Measurements from ENCODE around the gene G6PC1.

Gene G6PC1

DNA sequence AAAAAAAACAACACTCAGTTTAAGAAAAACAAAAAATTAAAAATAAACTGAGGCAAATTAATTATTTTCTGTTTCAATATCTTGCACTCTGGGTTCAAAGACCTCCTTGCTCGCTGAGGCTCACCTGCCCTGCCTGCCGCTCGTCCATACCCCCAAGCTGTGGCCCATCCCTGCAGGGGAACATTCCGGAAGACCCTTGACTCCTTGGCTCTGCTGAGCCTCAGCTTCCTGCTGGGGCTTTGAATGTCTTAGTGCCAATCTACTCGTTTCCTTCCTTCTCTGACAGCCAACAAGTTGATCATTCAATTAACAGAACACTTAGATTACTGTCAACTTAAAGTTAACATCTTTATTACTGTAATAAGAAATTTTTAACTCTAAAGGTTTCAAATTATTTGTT is 24.3 kb downstream of the G6PC1 start:
- H3K4me3 ChIP-seq (ENCODE audit: low read depth, low read length) = no peak overlapping the region
- no peak for DNase-seq
- peaks cover 22% of the 10 kb centered on the region for H3K27me3 ChIP-seq (replicated peaks)
- TF ChIP-seq, protein P1, sequence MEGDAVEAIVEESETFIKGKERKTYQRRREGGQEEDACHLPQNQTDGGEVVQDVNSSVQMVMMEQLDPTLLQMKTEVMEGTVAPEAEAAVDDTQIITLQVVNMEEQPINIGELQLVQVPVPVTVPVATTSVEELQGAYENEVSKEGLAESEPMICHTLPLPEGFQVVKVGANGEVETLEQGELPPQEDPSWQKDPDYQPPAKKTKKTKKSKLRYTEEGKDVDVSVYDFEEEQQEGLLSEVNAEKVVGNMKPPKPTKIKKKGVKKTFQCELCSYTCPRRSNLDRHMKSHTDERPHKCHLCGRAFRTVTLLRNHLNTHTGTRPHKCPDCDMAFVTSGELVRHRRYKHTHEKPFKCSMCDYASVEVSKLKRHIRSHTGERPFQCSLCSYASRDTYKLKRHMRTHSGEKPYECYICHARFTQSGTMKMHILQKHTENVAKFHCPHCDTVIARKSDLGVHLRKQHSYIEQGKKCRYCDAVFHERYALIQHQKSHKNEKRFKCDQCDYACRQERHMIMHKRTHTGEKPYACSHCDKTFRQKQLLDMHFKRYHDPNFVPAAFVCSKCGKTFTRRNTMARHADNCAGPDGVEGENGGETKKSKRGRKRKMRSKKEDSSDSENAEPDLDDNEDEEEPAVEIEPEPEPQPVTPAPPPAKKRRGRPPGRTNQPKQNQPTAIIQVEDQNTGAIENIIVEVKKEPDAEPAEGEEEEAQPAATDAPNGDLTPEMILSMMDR (IDR thresholded peaks at IDR 0.05; ENCODE audit: low read depth, low read length, missing control alignments) = no peak
- no peaks in the 10 kb centered on the region for H3K36me3 ChIP-seq (replicated peaks)
- in situ Hi-C loops (cut with HindIII; ENCODE audit: low pct_ligation_motif_present, low sequenced_read_pairs) = no loop called here
- no peak overlapping the region for H3K27ac ChIP-seq

DNA sequence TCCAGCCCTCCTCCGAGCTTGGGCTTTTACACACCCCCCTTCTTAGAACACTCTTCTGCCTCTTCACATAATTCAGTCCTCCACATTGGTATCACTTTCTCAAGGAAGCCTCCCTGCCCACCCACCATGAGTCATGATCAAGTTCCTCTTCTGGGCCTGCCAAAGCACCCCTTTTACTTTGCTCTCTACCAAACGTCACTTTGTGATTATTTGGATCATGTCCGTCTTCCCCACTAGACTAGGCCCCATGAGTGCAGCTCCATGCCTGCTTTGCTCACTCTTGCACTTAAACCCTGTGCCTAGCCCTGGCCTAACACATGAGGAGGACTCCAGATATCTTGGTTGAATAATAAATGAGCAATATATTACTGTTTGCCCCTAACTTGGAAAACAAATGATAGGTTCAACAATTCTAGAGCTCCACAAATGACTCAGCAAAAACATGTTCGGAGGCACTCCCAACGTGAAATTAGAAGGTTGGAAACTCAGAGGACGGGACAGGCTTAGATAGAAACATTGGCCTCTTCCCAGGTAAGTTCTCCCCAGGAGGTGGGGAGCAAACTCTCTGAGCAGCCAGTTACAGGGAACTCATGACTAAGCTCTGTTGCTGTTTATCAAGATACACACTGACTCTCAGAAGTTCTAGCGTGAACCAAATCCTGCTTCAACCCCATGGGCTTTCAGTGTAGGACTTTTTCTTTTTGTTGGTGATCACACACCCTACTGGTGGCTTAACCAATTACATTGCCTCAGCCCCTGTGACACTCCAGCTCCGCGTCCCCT is 28.3 kb downstream of the G6PC1 start:
- H3K36me3 ChIP-seq (replicated peaks) = no peaks in the 10 kb centered on the region
- H3K27ac ChIP-seq = peak overlapping the region; percentile 60
- no peak overlapping the region for H3K4me3 ChIP-seq (ENCODE audit: low read depth, low read length)
- no peaks in the 10 kb centered on the region for H3K27me3 ChIP-seq (replicated peaks)
- TF ChIP-seq, protein P1 (IDR thresholded peaks at IDR 0.05; ENCODE audit: low read depth, low read length, missing control alignments) = peak; percentile 74
- in situ Hi-C loops (cut with HindIII; ENCODE audit: low pct_ligation_motif_present, low sequenced_read_pairs) = no loop called here
- peak; percentile 85 for DNase-seq

DNA sequence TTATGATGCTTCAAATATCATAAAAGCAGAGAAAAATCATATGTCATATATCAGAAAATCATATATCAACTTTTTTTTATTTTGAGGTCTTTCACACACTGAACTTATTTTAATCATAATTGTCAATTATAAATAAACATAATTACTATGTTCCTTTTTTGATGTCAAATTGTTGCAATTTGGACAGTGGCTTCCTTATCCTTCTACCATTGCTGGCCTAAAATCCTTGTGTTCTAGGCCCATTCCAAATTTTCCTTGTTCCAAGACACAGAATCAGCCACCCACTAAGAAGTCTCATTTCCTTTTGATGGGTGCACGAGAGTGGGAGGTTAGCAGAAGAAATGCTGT is 28.9 kb downstream of the G6PC1 start:
- TF ChIP-seq, protein P1 (IDR thresholded peaks at IDR 0.05; ENCODE audit: low read depth, low read length, missing control alignments) = no peak
- in situ Hi-C loops (cut with HindIII; ENCODE audit: low pct_ligation_motif_present, low sequenced_read_pairs) = no loop called here
- H3K36me3 ChIP-seq (replicated peaks) = no peaks in the 10 kb centered on the region
- H3K4me3 ChIP-seq (ENCODE audit: low read depth, low read length) = no peak overlapping the region
- no peak for DNase-seq
- H3K27me3 ChIP-seq (replicated peaks) = no peaks in the 10 kb centered on the region
- no peak overlapping the region for H3K27ac ChIP-seq

DNA sequence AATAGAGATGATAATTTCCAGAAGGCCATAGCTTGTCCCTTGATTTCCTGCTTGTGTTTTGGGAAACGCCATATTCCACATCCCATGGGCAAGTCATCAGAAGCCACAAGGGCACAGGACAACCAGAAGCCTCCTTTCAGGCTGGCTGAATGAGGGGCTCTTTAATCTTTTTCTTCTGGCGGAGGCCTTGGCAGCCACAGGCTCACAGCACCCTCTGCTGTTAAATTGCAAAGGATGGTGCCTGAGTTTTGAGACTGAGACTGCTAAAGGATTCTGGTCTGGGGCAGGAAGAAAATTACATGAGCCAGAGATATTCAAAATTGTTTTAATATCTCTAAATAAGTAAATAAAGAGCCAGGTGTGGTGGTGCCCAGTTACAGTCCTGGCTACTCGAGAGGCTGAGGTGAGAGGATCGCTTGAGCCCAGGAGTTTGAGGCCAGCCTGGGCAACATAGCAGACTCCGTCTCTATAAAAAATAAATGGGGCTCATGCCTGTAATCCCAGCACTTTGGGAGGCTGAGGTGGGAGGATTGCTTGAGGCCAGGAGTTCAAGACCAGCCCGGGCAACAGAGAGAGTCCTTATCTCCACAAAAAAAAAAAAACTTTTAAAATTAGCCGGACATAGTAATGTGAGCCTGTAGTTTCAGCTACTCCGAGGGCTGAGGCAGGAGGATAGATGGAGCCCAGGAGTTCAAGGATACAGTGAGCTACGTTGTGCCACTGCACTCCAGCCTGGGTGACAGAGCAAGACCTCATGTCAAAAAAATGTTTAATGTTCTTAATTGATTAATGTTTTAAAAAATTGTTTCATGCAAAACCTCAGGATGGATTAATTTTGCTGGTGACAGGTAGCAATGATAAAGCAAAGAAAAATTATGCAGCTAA is 37.4 kb downstream of the G6PC1 start:
- no peak overlapping the region for H3K4me3 ChIP-seq (ENCODE audit: low read depth, low read length)
- H3K27me3 ChIP-seq (replicated peaks) = no peaks in the 10 kb centered on the region
- no peaks in the 10 kb centered on the region for H3K36me3 ChIP-seq (replicated peaks)
- TF ChIP-seq, protein P1 (IDR thresholded peaks at IDR 0.05; ENCODE audit: low read depth, low read length, missing control alignments) = peak; percentile 84
- peak; percentile 56 for DNase-seq
- in situ Hi-C loops (cut with HindIII; ENCODE audit: low pct_ligation_motif_present, low sequenced_read_pairs) = no loop called here
- H3K27ac ChIP-seq = no peak overlapping the region

DNA sequence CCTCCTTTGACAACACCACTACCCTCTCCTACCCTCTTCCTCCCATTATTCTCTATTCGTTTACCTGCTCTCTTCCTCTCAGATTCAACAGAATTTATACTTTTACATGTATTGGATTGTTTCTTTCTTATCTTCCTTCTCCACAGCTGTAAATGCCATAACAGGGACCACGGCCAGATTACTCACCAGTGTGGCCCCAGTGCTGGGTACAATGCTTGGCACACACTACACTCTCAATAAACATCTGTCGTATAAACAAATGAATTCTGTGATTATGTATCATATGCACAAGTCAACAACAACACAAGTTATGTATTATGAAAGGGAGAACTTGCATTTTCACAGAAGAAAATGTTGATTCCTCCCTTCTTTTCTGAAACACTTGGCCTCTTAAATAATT is 43.6 kb downstream of the G6PC1 start:
- no peak overlapping the region for H3K4me3 ChIP-seq (ENCODE audit: low read depth, low read length)
- no peak overlapping the region for H3K27ac ChIP-seq
- TF ChIP-seq, protein P1 (IDR thresholded peaks at IDR 0.05; ENCODE audit: low read depth, low read length, missing control alignments) = no peak
- in situ Hi-C loops (cut with HindIII; ENCODE audit: low pct_ligation_motif_present, low sequenced_read_pairs) = no loop called here
- no peak for DNase-seq
- H3K36me3 ChIP-seq (replicated peaks) = peaks cover 6% of the 10 kb centered on the region
- H3K27me3 ChIP-seq (replicated peaks) = no peaks in the 10 kb centered on the region
